Heart right ventricle (tissue), 16 donors: ENCODE measurements around the gene DELE1. TPM values are rescaled to one million over a fixed set of nuclear protein-coding genes. Genes with fewer than 3 reads are reported as not detected.

Source experiments
- ATAC-seq, 8 donors: fragments of 200-7000 bp; cut with Tn5 transposase; one replicate each; pipeline ENCODE4 v1.9.1; 2020; ENCODE audit warnings: mild to moderate bottlenecking in 8 of 8, moderate library complexity in 8 of 8, moderate number of reproducible peaks in 1 of 8
- DNase-seq, 2 donors: peaks; one replicate each; pipeline ENCODE4 v3.0.0-alpha.2; 2020
- H3K27ac ChIP-seq, 10 donors: fragments of 200-600 bp; sonication (generic) in 2 of 10; one replicate each; pipeline versions ENCODE4 v1.5.0 to v1.8.0; 2020 to 2022; ENCODE audit warnings: mild to moderate bottlenecking in 3 of 10
- H3K27me3 ChIP-seq, 7 donors: fragments of 200-600 bp; one replicate each; pipeline ENCODE4 v1.8.0; 2021 to 2022; ENCODE audit warnings: mild to moderate bottlenecking in 2 of 7
- H3K36me3 ChIP-seq, 9 donors: fragments of 200-600 bp; sonication (generic) in 1 of 9; one replicate each; pipeline versions ENCODE4 v1.5.0 to v1.8.0; 2020 to 2022; ENCODE audit warnings: mild to moderate bottlenecking in 2 of 9
- H3K4me1 ChIP-seq, 9 donors: fragments of 200-600 bp; sonication (generic) in 1 of 9; one replicate each; pipeline versions ENCODE4 v1.5.0 to v1.8.0; 2020 to 2022; ENCODE audit warnings: mild to moderate bottlenecking in 4 of 9
- H3K4me3 ChIP-seq, 10 donors: fragments of 200-600 bp; sonication (generic) in 2 of 10; one replicate each; pipeline versions ENCODE4 v1.5.0 to v1.8.0; 2020 to 2022; ENCODE audit warnings: mild to moderate bottlenecking in 7 of 10, moderate library complexity in 2 of 10
- H3K9me3 ChIP-seq, 11 donors: fragments of 200-600 bp in 10 of 11; sonication (generic) in 2 of 11; one replicate each; pipeline versions ENCODE4 v1.5.0 to v1.8.0; 2013 to 2022; ENCODE audit warnings: mild to moderate bottlenecking in 2 of 11, control low read depth in 1 of 11, moderate library complexity in 1 of 11
- CTCF ChIP-seq, 9 donors: fragments of 200-600 bp; sonication (generic) in 2 of 9; IDR thresholded peaks; one replicate each; pipeline versions ENCODE4 v1.5.0 to v1.8.0; 2021 to 2022; ENCODE audit warnings: antibody characterized with exemption in 9 of 9, mild to moderate bottlenecking in 5 of 9, moderate library complexity in 1 of 9
- WGBS, 2 donors: extraction: QIAGEN DNeasy Blood & Tissue Kit; methylation state at CpG; one replicate each; pipeline ENCODE4 v1.1.7; 2013; ENCODE audit warnings: inconsistent platforms in 1 of 2; 5-methylcytosine and 5-hydroxymethylcytosine counted together
- intact Hi-C, 10 donors: fragments of 100-400 bp; cut with DNase I; formaldehyde crosslinking; loops; one replicate each; pipeline versions ENCODE4 v1.11.1 to v1.14.2; 2022
- polyA plus RNA-seq, 2 donors: library from polyadenylated mRNA; stranded (reverse); fragments of 200-250 nt; gene quantifications; one replicate each; pipeline ENCODE4 v1.2.3, GENCODE V29; 2013
- total RNA-seq, 10 donors: library from RNA; stranded (reverse); fragmentation: NEBNext Ultra II Directional in 3 of 10; extraction: Animal tissue kit (Norgen Biotek cat#: 25700) in 3 of 10; gene quantifications; one replicate each; pipeline versions ENCODE4 v1.2.1 to v1.2.4, GENCODE V29; 2021 to 2023
- donor health status: Arrhythmogenic right ventricular cardiomyopathy.
- donor health status: ischemic (EF 13 %, LVEDD 7.1; RV severe dilation, severe dysfunction).
- donor health status: healthy with polysubstance abuse.
- donor health status: DM: no; HTN: yes; CAD: no.
- donor health status: DM: no; HTN: no; CAD: no.
- donor health status: ischemic (EF 25% LVEDD 6.9; RV normal size, moderate dysfunction).
- donor health status: ischemic (EF 25% LVEDD 5.7; RV mildly dilated, moderate dysfunction).
- donor health status: healthy.
- donor health status: DM: yes; HTN: yes; CAD: no.
- donor health status: Ischemic cardiomyopathy.
- donor health status: ischemic (EF 35%, LVEDD 5.7; RV mildly dilated, moderate dysfunction).
- donor health status: nonischemic (EF 11% LVEDD 7.7; RV severe dilation, severe dysfunction).
- donor health status: DM: yes; HTN: yes; CAD: no.
- donor health status: PGD.
- donor health status: ischemic (EF 29% LVEDD 5.4; RV normal size, mild dysfunction).
- donor health status: nonischemic (EF 23%, LVEDD 6.1; RV moderate dilation, normal function).

Gene DELE1
- total and polyA plus RNA-seq, 12 donors, result 50.1 to 192 (median 113) TPM

GRCh38 chr5:141941779-141942178, 18.1 kb downstream of the DELE1 start:
- Histone ChIP-seq H3K4me3 (no peak overlapping the region), H3K27ac (peak overlapping the region in 8 of 10 donors; percentile 16 to 77 (median 56)), H3K36me3 (peaks cover 0 to 65% (median 26%) of the 10 kb centered on the region in 9 donors), H3K27me3 (no peaks in the 10 kb centered on the region), H3K4me1 (peaks cover 2 to 54% (median 45%) of the 10 kb centered on the region in 9 donors), H3K9me3 (no peaks in the 10 kb centered on the region)
- ATAC-seq (no peak), DNase-seq (no peak)
- WGBS, 2 donors, result 80 to 85% methylated on average over 6 of the region's 6 CpGs
- no peak for TF ChIP-seq CTCF (IDR thresholded peaks at IDR 0.05)
- intact Hi-C loops, result no loop called here

GRCh38 chr5:141942185-141942857, 18.6 kb downstream of the DELE1 start:
- H3K9me3 ChIP-seq, result no peaks in the 10 kb centered on the region
- intact Hi-C loops, result no loop called here
- no peak overlapping the region for H3K4me3 ChIP-seq
- H3K4me1 ChIP-seq, result peaks cover 2 to 59% (median 48%) of the 10 kb centered on the region in 9 donors
- H3K36me3 ChIP-seq, result peaks cover 0 to 65% (median 21%) of the 10 kb centered on the region in 9 donors
- H3K27ac ChIP-seq, result peak overlapping the region in 8 of 10 donors; percentile 16 to 77 (median 56)
- TF ChIP-seq CTCF (IDR thresholded peaks at IDR 0.05), result no peak
- DNase-seq (peak in 1 of 2 donors; percentile 29), ATAC-seq (peak in 6 of 8 donors; percentile 22 to 64 (median 48))
- H3K27me3 ChIP-seq, result no peaks in the 10 kb centered on the region
- WGBS, 2 donors, result 50 to 57% methylated on average over 9 of the region's 9 CpGs

- peaks cover 0 to 66% (median 8%) of the 10 kb centered on the region in 9 donors for H3K36me3 ChIP-seq
- ATAC-seq (no peak), DNase-seq (no peak)
- no peaks in the 10 kb centered on the region for H3K9me3 ChIP-seq
- no peak overlapping the region for H3K4me3 ChIP-seq
- intact Hi-C loops, result no loop called here
- H3K4me1 ChIP-seq, result peaks cover 2 to 76% (median 64%) of the 10 kb centered on the region in 9 donors
- no peak for TF ChIP-seq CTCF (IDR thresholded peaks at IDR 0.05)
- H3K27me3 ChIP-seq, result no peaks in the 10 kb centered on the region
- H3K27ac ChIP-seq, result peak overlapping the region in 1 of 10 donors; percentile 25
- 68 to 74% methylated on average over 9 of the region's 9 CpGs for WGBS, 2 donors
These were observed 20.4 kb downstream of the DELE1 start for GRCh38 chr5:141944076-141944475.

GRCh38 chr5:141945511-141946051, 21.9 kb downstream of the DELE1 start:
- no peak for TF ChIP-seq CTCF (IDR thresholded peaks at IDR 0.05)
- 39 to 42% methylated on average over 25 of the region's 25 CpGs for WGBS, 2 donors
- DNase-seq (peak; percentile 26 to 42), ATAC-seq (peak; percentile 16 to 46 (median 34))
- Histone ChIP-seq H3K4me3 (no peak overlapping the region), H3K36me3 (peaks cover 0 to 66% (median 3%) of the 10 kb centered on the region in 9 donors), H3K27me3 (no peaks in the 10 kb centered on the region), H3K9me3 (no peaks in the 10 kb centered on the region), H3K4me1 (peaks cover 2 to 87% (median 66%) of the 10 kb centered on the region in 9 donors), H3K27ac (peak overlapping the region in 7 of 10 donors; percentile 9 to 63 (median 49))
- intact Hi-C loops, result no loop called here
